Measurements from ENCODE around the gene HOOK2.

GRCh38 chr19:12730064-12730463 lies 45.3 kb downstream of the HOOK2 start:
- TF ChIP-seq CTCF (IDR thresholded peaks at IDR 0.05) (no peak), POLR2A (IDR thresholded peaks at IDR 0.05) (no peak)

Data from tibial nerve (tissue), 3 donors.